IMR-90 (cell line): ENCODE results near the gene SNTG2. TPM values are rescaled to one million over a fixed set of nuclear protein-coding genes. Genes with fewer than 3 reads are reported as not detected.

Experiments used
- ATAC-seq: fragments of 200-7000 bp; cut with Tn5 transposase; 2 replicates; pipeline ENCODE4 v1.9.1; 2020; ENCODE audit warnings: low read depth, mild to moderate bottlenecking, moderate library complexity
- BruUV-seq: library from RNA; stranded (reverse); fragments of 400-500 nt; replicated peaks from 2 replicates; lab custom pipeline; 2021; lab: Mats Ljungman, UMichigan
- CTCF ChIA-PET: fragments of 300-600 bp; formaldehyde crosslinking; extraction: SDS; loops from one replicate; lab custom pipeline; 2021; ENCODE audit warnings: antibody characterized with exemption; lab: Yijun Ruan, JAX
- POLR2A ChIA-PET: fragments of 300-600 bp; sonication (Branson Sonifier 250); formaldehyde crosslinking; loops from one replicate; lab custom pipeline; 2022; ENCODE audit warnings: antibody characterized with exemption; ENCODE audit not compliant: unreplicated experiment; lab: Charles Lee
- DNase-seq: peaks from one replicate; pipeline ENCODE4 v3.0.0; 2013
- H2AFZ ChIP-seq: replicated peaks from 2 replicates; pipeline ENCODE3; 2013; ENCODE audit warnings: low read length, mild to moderate bottlenecking; ENCODE audit not compliant: poor library complexity
- H2AK5ac ChIP-seq: 2 replicates; pipeline ENCODE4 v1.6.1; 2013; ENCODE audit warnings: low read depth, low read length, inconsistent platforms
- H2AK9ac ChIP-seq: replicated peaks from 2 replicates; pipeline ENCODE3; 2013; ENCODE audit warnings: mild to moderate bottlenecking, low read depth, low read length, moderate library complexity; ENCODE audit not compliant: poor library complexity
- H2BK120ac ChIP-seq: 2 replicates; pipeline ENCODE4 v1.6.1; 2013; ENCODE audit warnings: low read depth, low read length, inconsistent platforms
- H2BK15ac ChIP-seq: 3 replicates; pipeline ENCODE4 v1.6.1; 2013; ENCODE audit warnings: low read depth, low read length, inconsistent platforms
- H2BK20ac ChIP-seq: 2 replicates; pipeline ENCODE4 v1.6.1; 2013; ENCODE audit warnings: low read depth, mild to moderate bottlenecking, inconsistent platforms, low read length, moderate library complexity
- H2BK5ac ChIP-seq: 2 replicates; pipeline ENCODE4 v1.6.1; 2013; ENCODE audit warnings: mild to moderate bottlenecking, low read depth, low read length, inconsistent platforms; ENCODE audit not compliant: poor library complexity, severe bottlenecking
- H3K14ac ChIP-seq: replicated peaks from 2 replicates; pipeline ENCODE4 v1.6.1; 2013; ENCODE audit warnings: low read depth, low read length, inconsistent platforms
- H3K18ac ChIP-seq: 2 replicates; pipeline ENCODE4 v1.6.1; 2013; ENCODE audit warnings: low read depth, low read length, control low read depth
- H3K23ac ChIP-seq: 2 replicates; pipeline ENCODE4 v1.6.1; 2013; ENCODE audit warnings: low read depth, low read length, inconsistent platforms
- H3K27ac ChIP-seq: 2 replicates; pipeline ENCODE4 v1.5.1; 2013; ENCODE audit warnings: mild to moderate bottlenecking, control low read depth, low read length; ENCODE audit not compliant: insufficient read depth
- H3K27me3 ChIP-seq: 2 replicates; pipeline ENCODE4 v1.6.1; 2013; ENCODE audit warnings: low read length; ENCODE audit not compliant: control insufficient read depth, insufficient read depth
- H3K36me3 ChIP-seq: 2 replicates; pipeline ENCODE4 v1.6.1; 2013; ENCODE audit warnings: low read length, mixed read lengths; ENCODE audit not compliant: control insufficient read depth, insufficient read depth
- H3K4ac ChIP-seq: 2 replicates; pipeline ENCODE4 v1.6.1; 2013; ENCODE audit warnings: low read depth, low read length, inconsistent platforms
- H3K4me1 ChIP-seq: 2 replicates; pipeline ENCODE4 v1.6.1; 2013; ENCODE audit warnings: low read length, mixed read lengths; ENCODE audit not compliant: control insufficient read depth, insufficient read depth
- H3K4me2 ChIP-seq: 2 replicates; pipeline ENCODE4 v1.6.1; 2013; ENCODE audit warnings: low read depth, mild to moderate bottlenecking, control low read depth, low read length, moderate library complexity
- H3K4me3 ChIP-seq: 2 replicates; pipeline ENCODE4 v1.5.1; 2013; ENCODE audit warnings: low read depth, mild to moderate bottlenecking, control low read depth, low read length, moderate library complexity; ENCODE audit not compliant: insufficient read depth
- H3K56ac ChIP-seq: 2 replicates; pipeline ENCODE4 v1.6.1; 2013; ENCODE audit warnings: low read length, inconsistent platforms; ENCODE audit not compliant: insufficient read depth; ENCODE audit errors: extremely low read depth
- H3K79me1 ChIP-seq, 2 experiments: 2 replicates each; pipeline ENCODE4 v1.6.1; 2013; ENCODE audit warnings: low read length in 2 of 2, inconsistent platforms in 1 of 2, low read depth in 1 of 2
- H3K9ac ChIP-seq: 2 replicates; pipeline ENCODE4 v1.6.1; 2013; ENCODE audit warnings: low read depth, low read length, control low read depth
- H3K9me1 ChIP-seq: 2 replicates; pipeline ENCODE4 v1.6.1; 2013; ENCODE audit warnings: low read length, inconsistent platforms; ENCODE audit not compliant: insufficient read depth
- H3K9me3 ChIP-seq: 2 replicates; pipeline ENCODE4 v1.6.1; 2013; ENCODE audit warnings: low read length; ENCODE audit not compliant: control insufficient read depth, insufficient read depth
- H4K20me1 ChIP-seq: 2 replicates; pipeline ENCODE4 v1.6.1; 2013; ENCODE audit warnings: low read length, inconsistent platforms; ENCODE audit not compliant: insufficient read depth
- H4K5ac ChIP-seq: 2 replicates; pipeline ENCODE4 v1.6.1; 2013; ENCODE audit warnings: mild to moderate bottlenecking, low read depth, low read length, control low read depth
- H4K8ac ChIP-seq, 2 experiments: 2 replicates each; pipeline ENCODE4 v1.6.1; 2013; ENCODE audit warnings: low read depth in 2 of 2, low read length in 2 of 2, control low read depth in 1 of 2, inconsistent platforms in 1 of 2
- H4K91ac ChIP-seq: 2 replicates; pipeline ENCODE4 v1.6.1; 2013; ENCODE audit warnings: low read depth, low read length, inconsistent platforms; ENCODE audit not compliant: insufficient read depth
- CEBPB ChIP-seq: IDR thresholded peaks from 2 replicates; pipeline ENCODE4 v1.6.1; 2012; ENCODE audit warnings: low read depth, low read length, improper control_type of control experiment
- CTCF ChIP-seq: conservative IDR thresholded peaks from 2 replicates; pipeline ENCODE4 v1.5.1; 2012; ENCODE audit warnings: mild to moderate bottlenecking, low read depth, low read length, improper control_type of control experiment
- ELK1 ChIP-seq: fragments of 150-350 bp; IDR thresholded peaks from 2 replicates; pipeline ENCODE4 v1.6.1; 2016; ENCODE audit warnings: low read depth, mild to moderate bottlenecking, low read length, moderate library complexity, borderline replicate concordance
- FOS ChIP-seq: fragments of 150-350 bp; IDR thresholded peaks from 2 replicates; pipeline ENCODE4 v1.6.1; 2016; ENCODE audit warnings: low read depth, low read length
- MXI1 ChIP-seq: IDR thresholded peaks from 2 replicates; pipeline ENCODE4 v1.6.1; 2012; ENCODE audit warnings: low read depth, mild to moderate bottlenecking, low read length, moderate library complexity, borderline replicate concordance
- NFE2L2 ChIP-seq: fragments of 150-350 bp; IDR thresholded peaks from 2 replicates; pipeline ENCODE4 v1.6.1; 2016; ENCODE audit warnings: low read depth, mild to moderate bottlenecking, low read length
- POLR2A ChIP-seq: IDR thresholded peaks from 2 replicates; pipeline ENCODE4 v1.6.1; 2012; ENCODE audit warnings: mild to moderate bottlenecking, low read depth, low read length
- WGBS, 2 experiments: methylation state at CpG; one replicate each; pipeline versions ENCODE4 v1.1.5 to v1.1.7; 2013; ENCODE audit warnings: missing lambda C conversion rate in 2 of 2; ENCODE audit not compliant: insufficient read length in 1 of 2; ENCODE audit errors: extremely low coverage in 2 of 2; 5-methylcytosine and 5-hydroxymethylcytosine counted together
- dilution Hi-C: fragments of 300-500 bp; cut with HindIII; formaldehyde crosslinking; loops from one replicate; pipeline ENCODE4 v1.14.3; 2018; ENCODE audit warnings: low sequenced_read_pairs; ENCODE audit not compliant: unreplicated experiment
- in situ Hi-C: fragments of 300-500 bp; cut with MboI; formaldehyde crosslinking; loops from 3 replicates; pipeline ENCODE4 v1.14.3; 2019; ENCODE audit warnings: low sequenced_read_pairs, inconsistent platforms, mixed read lengths
- intact Hi-C: fragments of 100-400 bp; cut with micrococcal nuclease; formaldehyde crosslinking; loops from 2 replicates; pipeline ENCODE4 v1.10.0; 2022
- polyA plus RNA-seq, 3 experiments: library from polyadenylated mRNA; depleted of rRNA; stranded (reverse); fragments of >200 nt; gene quantifications; 2 replicates each; pipeline ENCODE4 v1.2.3, GENCODE V29; 2012; ENCODE audit warnings: low replicate concordance in 1 of 3
- total RNA-seq: library from RNA; depleted of rRNA; stranded (reverse); fragments of >200 nt; gene quantifications from 2 replicates; pipeline ENCODE4 v1.2.3, GENCODE V29; 2012

The SNTG2 gene
- total and polyA plus RNA-seq, 2 of the 4 experiments (the other 2 are of a cell fraction): under 0.01 to 0.17 TPM

- no peak overlapping the region for H2BK20ac ChIP-seq
- H2BK5ac ChIP-seq: no peak overlapping the region
- no peak overlapping the region for H3K9ac ChIP-seq
- no peak overlapping the region for H4K91ac ChIP-seq
- DNase-seq: no peak
- no peaks in the 10 kb centered on the region for H4K20me1 ChIP-seq
- H4K5ac ChIP-seq: no peak overlapping the region
- no peaks in the 10 kb centered on the region for H3K9me1 ChIP-seq
- H3K9me3 ChIP-seq: peaks cover 9% of the 10 kb centered on the region
- H3K79me1 ChIP-seq: no peaks in the 10 kb centered on the region
- no peak overlapping the region for H3K4me2 ChIP-seq
- no peaks in the 10 kb centered on the region for H3K36me3 ChIP-seq
- no peak overlapping the region for H2AFZ ChIP-seq
- H2AK9ac ChIP-seq: no peak overlapping the region
- in situ Hi-C loops: no loop called here
- CTCF ChIA-PET: no interaction called here
- no TSS peak for BruUV-seq
- H3K4me3 ChIP-seq: no peak overlapping the region
- no peak overlapping the region for H3K23ac ChIP-seq
- no peak overlapping the region for H2AK5ac ChIP-seq
- no peak overlapping the region for H4K8ac ChIP-seq
- dilution Hi-C loops: no loop called here
- H2BK15ac ChIP-seq: no peak overlapping the region
- WGBS, 2 experiments: no CpG with 5 or more reads among the region's 5 CpGs
- H3K27ac ChIP-seq: no peak overlapping the region
- H3K4me1 ChIP-seq: no peaks in the 10 kb centered on the region
- intact Hi-C loops: no loop called here
- no peak for ATAC-seq
- no peak overlapping the region for H2BK120ac ChIP-seq
- H3K27me3 ChIP-seq: no peaks in the 10 kb centered on the region
- POLR2A ChIA-PET: no interaction called here
- H3K4ac ChIP-seq: no peak overlapping the region
- no peak overlapping the region for H3K18ac ChIP-seq
- no peak overlapping the region for H3K56ac ChIP-seq
- no peak for TF ChIP-seq NFE2L2
- TF ChIP-seq POLR2A: no peak
- no peak for TF ChIP-seq CTCF
- TF ChIP-seq ELK1: no peak
- TF ChIP-seq CEBPB: no peak
- TF ChIP-seq MXI1: no peak
- TF ChIP-seq FOS: no peak
- no peak overlapping the region for H3K14ac ChIP-seq
Observed at GRCh38 chr2:905833-906140, 44.9 kb upstream of the SNTG2 start.
